Lower leg skin (tissue), 3 donors: ENCODE results near the gene TOP3B.

Experiments used
- CTCF ChIP-seq, 3 donors: fragments of 450-650 bp; IDR thresholded peaks; one replicate each; pipeline ENCODE4 v1.5.1; 2016; ENCODE audit warnings: antibody characterized with exemption in 3 of 3, mild to moderate bottlenecking in 3 of 3, moderate library complexity in 2 of 3
- POLR2A ChIP-seq, 2 donors: fragments of 450-650 bp; IDR thresholded peaks; one replicate each; pipeline ENCODE4 v1.6.1; 2016 to 2017; ENCODE audit warnings: antibody characterized with exemption in 2 of 2, mild to moderate bottlenecking in 1 of 2, moderate library complexity in 1 of 2

- TF ChIP-seq CTCF (IDR thresholded peaks at IDR 0.05) (no peak), POLR2A (IDR thresholded peaks at IDR 0.05) (no peak)
Observed at GRCh38 chr22:21958360-21959273, 24.0 kb downstream of the TOP3B start.
